ENCODE data around the gene CLCN4.

GRCh38 chrX:10278716-10279115, 121.9 kb downstream of the CLCN4 start:
- TF ChIP-seq CTCF (conservative IDR thresholded peaks at IDR 0.05), result no peak
- TF ChIP-seq EZH2 (IDR thresholded peaks at IDR 0.05; ENCODE audit: low read depth), result no peak
